ENCODE results near the gene GAREM1.

The GAREM1 gene

GRCh38 chr18:32261003-32261402 is 209.7 kb downstream of the GAREM1 start:
- Histone ChIP-seq H3K36me3 (ENCODE audit: insufficient read depth, low read length) (no peaks in the 10 kb centered on the region), H3K4me3 (ENCODE audit: low read depth, low read length) (no peak overlapping the region), H3K27ac (ENCODE audit: low read depth, low read length) (no peak overlapping the region), H3K27me3 (ENCODE audit: insufficient read depth, low read length) (no peaks in the 10 kb centered on the region), H2AFZ (ENCODE audit: low read length, unreplicated experiment) (no peak overlapping the region), H3K4me1 (ENCODE audit: control insufficient read depth, insufficient read depth, low read length, unreplicated experiment) (no peaks in the 10 kb centered on the region), H3K79me2 (ENCODE audit: control insufficient read depth, insufficient read depth, low read length, unreplicated experiment) (no peaks in the 10 kb centered on the region)

- Histone ChIP-seq H3K27me3 (ENCODE audit: insufficient read depth, low read length) (no peaks in the 10 kb centered on the region), H3K4me3 (ENCODE audit: low read depth, low read length) (no peak overlapping the region)
These were observed 211.1 kb downstream of the GAREM1 start for GRCh38 chr18:32259553-32259952.

GRCh38 chr18:32258558-32259204 is 212.0 kb downstream of the GAREM1 start:
- H3K36me3 ChIP-seq (ENCODE audit: insufficient read depth, low read length), result no peaks in the 10 kb centered on the region
- H3K27me3 ChIP-seq (ENCODE audit: insufficient read depth, low read length), result no peaks in the 10 kb centered on the region
- no peak overlapping the region for H3K27ac ChIP-seq (ENCODE audit: low read depth, low read length)
- no peak overlapping the region for H2AFZ ChIP-seq (ENCODE audit: low read length, unreplicated experiment)
- H3K4me3 ChIP-seq (ENCODE audit: low read depth, low read length), result no peak overlapping the region
- no peaks in the 10 kb centered on the region for H3K4me1 ChIP-seq (ENCODE audit: control insufficient read depth, insufficient read depth, low read length, unreplicated experiment)
- H3K79me2 ChIP-seq (ENCODE audit: control insufficient read depth, insufficient read depth, low read length, unreplicated experiment), result no peaks in the 10 kb centered on the region

More at GRCh38 chr18:32259553-32259952, 211.1 kb downstream of the GAREM1 start:
- no peak overlapping the region for H3K27ac ChIP-seq (ENCODE audit: low read depth, low read length)
- no peak overlapping the region for H2AFZ ChIP-seq (ENCODE audit: low read length, unreplicated experiment)
- no peaks in the 10 kb centered on the region for H3K79me2 ChIP-seq (ENCODE audit: control insufficient read depth, insufficient read depth, low read length, unreplicated experiment)
- no peaks in the 10 kb centered on the region for H3K36me3 ChIP-seq (ENCODE audit: insufficient read depth, low read length)
- no peaks in the 10 kb centered on the region for H3K4me1 ChIP-seq (ENCODE audit: control insufficient read depth, insufficient read depth, low read length, unreplicated experiment)

- H3K27ac ChIP-seq (ENCODE audit: low read depth, low read length), result no peak overlapping the region
- H2AFZ ChIP-seq (ENCODE audit: low read length, unreplicated experiment), result no peak overlapping the region
- H3K4me3 ChIP-seq (ENCODE audit: low read depth, low read length), result no peak overlapping the region
These were observed 212.5 kb downstream of the GAREM1 start for GRCh38 chr18:32258148-32258547.

GRCh38 chr18:32257084-32257785 is 213.4 kb downstream of the GAREM1 start:
- Histone ChIP-seq H2AFZ (ENCODE audit: low read length, unreplicated experiment) (no peak overlapping the region), H3K79me2 (ENCODE audit: control insufficient read depth, insufficient read depth, low read length, unreplicated experiment) (no peaks in the 10 kb centered on the region), H3K27me3 (ENCODE audit: insufficient read depth, low read length) (no peaks in the 10 kb centered on the region), H3K27ac (ENCODE audit: low read depth, low read length) (no peak overlapping the region), H3K4me3 (ENCODE audit: low read depth, low read length) (no peak overlapping the region), H3K36me3 (ENCODE audit: insufficient read depth, low read length) (no peaks in the 10 kb centered on the region), H3K4me1 (ENCODE audit: control insufficient read depth, insufficient read depth, low read length, unreplicated experiment) (no peaks in the 10 kb centered on the region)

More at GRCh38 chr18:32258148-32258547, 212.5 kb downstream of the GAREM1 start:
- no peaks in the 10 kb centered on the region for H3K4me1 ChIP-seq (ENCODE audit: control insufficient read depth, insufficient read depth, low read length, unreplicated experiment)
- no peaks in the 10 kb centered on the region for H3K79me2 ChIP-seq (ENCODE audit: control insufficient read depth, insufficient read depth, low read length, unreplicated experiment)
- H3K27me3 ChIP-seq (ENCODE audit: insufficient read depth, low read length), result no peaks in the 10 kb centered on the region
- no peaks in the 10 kb centered on the region for H3K36me3 ChIP-seq (ENCODE audit: insufficient read depth, low read length)

GRCh38 chr18:32255570-32255969 is 215.1 kb downstream of the GAREM1 start:
- H3K79me2 ChIP-seq (ENCODE audit: control insufficient read depth, insufficient read depth, low read length, unreplicated experiment), result no peaks in the 10 kb centered on the region
- H3K36me3 ChIP-seq (ENCODE audit: insufficient read depth, low read length), result no peaks in the 10 kb centered on the region
- no peaks in the 10 kb centered on the region for H3K4me1 ChIP-seq (ENCODE audit: control insufficient read depth, insufficient read depth, low read length, unreplicated experiment)
- 0 out of 2 replicates have a peak, but pooled peaks cover 8% of the 10 kb centered on the region for H3K27me3 ChIP-seq (ENCODE audit: insufficient read depth, low read length)
- H3K27ac ChIP-seq (ENCODE audit: low read depth, low read length), result no peak overlapping the region
- H2AFZ ChIP-seq (ENCODE audit: low read length, unreplicated experiment), result no peak overlapping the region
- H3K4me3 ChIP-seq (ENCODE audit: low read depth, low read length), result no peak overlapping the region

GRCh38 chr18:32252141-32252860 is 218.4 kb downstream of the GAREM1 start:
- Histone ChIP-seq H3K27me3 (ENCODE audit: insufficient read depth, low read length) (peaks cover 28% of the 10 kb centered on the region), H3K27ac (ENCODE audit: low read depth, low read length) (no peak overlapping the region), H2AFZ (ENCODE audit: low read length, unreplicated experiment) (no peak overlapping the region), H3K79me2 (ENCODE audit: control insufficient read depth, insufficient read depth, low read length, unreplicated experiment) (no peaks in the 10 kb centered on the region), H3K36me3 (ENCODE audit: insufficient read depth, low read length) (no peaks in the 10 kb centered on the region), H3K4me1 (ENCODE audit: control insufficient read depth, insufficient read depth, low read length, unreplicated experiment) (no peaks in the 10 kb centered on the region), H3K4me3 (ENCODE audit: low read depth, low read length) (no peak overlapping the region)

GRCh38 chr18:32251466-32251865 is 219.2 kb downstream of the GAREM1 start:
- H3K27me3 ChIP-seq (ENCODE audit: insufficient read depth, low read length), result peaks cover 33% of the 10 kb centered on the region
- no peaks in the 10 kb centered on the region for H3K79me2 ChIP-seq (ENCODE audit: control insufficient read depth, insufficient read depth, low read length, unreplicated experiment)
- no peak overlapping the region for H2AFZ ChIP-seq (ENCODE audit: low read length, unreplicated experiment)
- no peaks in the 10 kb centered on the region for H3K36me3 ChIP-seq (ENCODE audit: insufficient read depth, low read length)
- no peak overlapping the region for H3K27ac ChIP-seq (ENCODE audit: low read depth, low read length)
- H3K4me1 ChIP-seq (ENCODE audit: control insufficient read depth, insufficient read depth, low read length, unreplicated experiment), result no peaks in the 10 kb centered on the region
- H3K4me3 ChIP-seq (ENCODE audit: low read depth, low read length), result no peak overlapping the region

- no peak overlapping the region for H2AFZ ChIP-seq (ENCODE audit: low read length, unreplicated experiment)
- no peaks in the 10 kb centered on the region for H3K4me1 ChIP-seq (ENCODE audit: control insufficient read depth, insufficient read depth, low read length, unreplicated experiment)
- peaks cover 43% of the 10 kb centered on the region for H3K27me3 ChIP-seq (ENCODE audit: insufficient read depth, low read length)
- H3K79me2 ChIP-seq (ENCODE audit: control insufficient read depth, insufficient read depth, low read length, unreplicated experiment), result no peaks in the 10 kb centered on the region
- H3K4me3 ChIP-seq (ENCODE audit: low read depth, low read length), result no peak overlapping the region
- H3K27ac ChIP-seq (ENCODE audit: low read depth, low read length), result no peak overlapping the region
- no peaks in the 10 kb centered on the region for H3K36me3 ChIP-seq (ENCODE audit: insufficient read depth, low read length)
These were observed 221.3 kb downstream of the GAREM1 start for GRCh38 chr18:32249147-32249929.

GRCh38 chr18:32244881-32245280 is 225.8 kb downstream of the GAREM1 start:
- Histone ChIP-seq H3K27me3 (ENCODE audit: insufficient read depth, low read length) (peaks cover 67% of the 10 kb centered on the region), H3K79me2 (ENCODE audit: control insufficient read depth, insufficient read depth, low read length, unreplicated experiment) (no peaks in the 10 kb centered on the region), H3K4me1 (ENCODE audit: control insufficient read depth, insufficient read depth, low read length, unreplicated experiment) (no peaks in the 10 kb centered on the region), H3K4me3 (ENCODE audit: low read depth, low read length) (no peak overlapping the region), H3K36me3 (ENCODE audit: insufficient read depth, low read length) (no peaks in the 10 kb centered on the region), H3K27ac (ENCODE audit: low read depth, low read length) (no peak overlapping the region), H2AFZ (ENCODE audit: low read length, unreplicated experiment) (no peak overlapping the region)
